OCI-LY1 (cell line): ENCODE measurements around the gene ENTR1.

Experiments
- H2AFZ ChIP-seq: fragments of 200-600 bp; sonication (generic), shearing (Covaris generic); 2 replicates; pipeline ENCODE4 v1.6.0; 2014; ENCODE audit warnings: antibody characterized with exemption, mild to moderate bottlenecking, low read length
- H3F3A ChIP-seq: fragments of 200-600 bp; sonication (generic), shearing (Covaris generic); 2 replicates; pipeline ENCODE4 v1.6.0; 2014; ENCODE audit warnings: mild to moderate bottlenecking, antibody characterized with exemption, low read length, moderate library complexity; ENCODE audit not compliant: insufficient read depth
- H3K27ac ChIP-seq: fragments of 200-600 bp; sonication (generic); 2 replicates; pipeline ENCODE4 v1.5.1; 2014; ENCODE audit warnings: low read length, mixed run types, mild to moderate bottlenecking, low read depth; ENCODE audit not compliant: poor library complexity, severe bottlenecking
- H3K27me3 ChIP-seq: fragments of 200-600 bp; sonication (generic); 2 replicates; pipeline ENCODE4 v1.6.0; 2014; ENCODE audit warnings: antibody characterized with exemption, mild to moderate bottlenecking, low read length, moderate library complexity; ENCODE audit not compliant: insufficient read depth
- H3K36me3 ChIP-seq: fragments of 200-600 bp; sonication (generic); 2 replicates; pipeline ENCODE4 v1.6.1; 2014; ENCODE audit warnings: mild to moderate bottlenecking, antibody characterized with exemption, low read length, moderate library complexity, mixed read lengths; ENCODE audit not compliant: insufficient read depth
- H3K4me1 ChIP-seq: fragments of 200-600 bp; sonication (generic); 2 replicates; pipeline ENCODE4 v1.5.1; 2014; ENCODE audit warnings: mild to moderate bottlenecking, low read length, moderate library complexity; ENCODE audit not compliant: insufficient read depth, severe bottlenecking
- H3K4me2 ChIP-seq: fragments of 200-600 bp; sonication (generic), shearing (Covaris generic); 2 replicates; pipeline ENCODE4 v1.6.1; 2014; ENCODE audit warnings: low read length
- H3K4me3 ChIP-seq: fragments of 200-600 bp; sonication (generic); 2 replicates; pipeline ENCODE4 v1.5.1; 2014; ENCODE audit warnings: low read length, low read depth, mild to moderate bottlenecking, mixed read lengths; ENCODE audit not compliant: poor library complexity, severe bottlenecking
- H3K79me2 ChIP-seq: fragments of 200-600 bp; shearing (Covaris generic); 2 replicates; pipeline ENCODE4 v1.6.1; 2016; ENCODE audit warnings: mixed run types, low read length, mixed read lengths; ENCODE audit not compliant: insufficient read depth
- H3K9ac ChIP-seq: fragments of 200-600 bp; sonication (generic), shearing (Covaris generic); 2 replicates; pipeline ENCODE4 v1.6.1; 2014; ENCODE audit warnings: mild to moderate bottlenecking, low read length, mixed read lengths
- H3K9me2 ChIP-seq: fragments of 200-600 bp; sonication (generic), shearing (Covaris generic); 2 replicates; pipeline ENCODE4 v1.6.1; 2014; ENCODE audit warnings: low read depth, mild to moderate bottlenecking, low read length, mixed read lengths
- H3K9me3 ChIP-seq: fragments of 200-600 bp; shearing (Covaris generic); 2 replicates; pipeline ENCODE4 v1.6.1; 2014; ENCODE audit warnings: low read length, mixed read lengths
- H4K20me1 ChIP-seq: fragments of 200-600 bp; sonication (generic), shearing (Covaris generic); 2 replicates; pipeline ENCODE4 v1.6.0; 2016; ENCODE audit warnings: mild to moderate bottlenecking, low read length; ENCODE audit not compliant: insufficient read depth
- EZH2 ChIP-seq: fragments of 200-600 bp; sonication (generic), shearing (Covaris generic); IDR thresholded peaks from 2 replicates; pipeline ENCODE4 v1.8.0; 2017; ENCODE audit warnings: borderline replicate concordance, mixed run types, mild to moderate bottlenecking, antibody characterized with exemption, low read length, moderate library complexity, mixed read lengths
- TF ChIP-seq, protein P1 (sequence below): fragments of 200-600 bp; sonication (generic), shearing (Covaris generic); IDR thresholded peaks from 2 replicates; pipeline ENCODE4 v1.5.1; 2017; ENCODE audit warnings: mild to moderate bottlenecking, antibody characterized with exemption, low read length, moderate library complexity, mixed read lengths

ENTR1 gene

GRCh38 chr9:136447173-136447778 lies 36.9 kb upstream of the ENTR1 start:
- H3K36me3 ChIP-seq = peaks cover 87% of the 10 kb centered on the region
- no peak overlapping the region for H3K9ac ChIP-seq
- no peaks in the 10 kb centered on the region for H3K4me1 ChIP-seq
- no peaks in the 10 kb centered on the region for H3K79me2 ChIP-seq
- H3K4me3 ChIP-seq = no peak overlapping the region
- no peaks in the 10 kb centered on the region for H3K9me2 ChIP-seq
- H3K27ac ChIP-seq = no peak overlapping the region
- no peaks in the 10 kb centered on the region for H3F3A ChIP-seq
- no peak for TF ChIP-seq EZH2
- TF ChIP-seq, protein P1, sequence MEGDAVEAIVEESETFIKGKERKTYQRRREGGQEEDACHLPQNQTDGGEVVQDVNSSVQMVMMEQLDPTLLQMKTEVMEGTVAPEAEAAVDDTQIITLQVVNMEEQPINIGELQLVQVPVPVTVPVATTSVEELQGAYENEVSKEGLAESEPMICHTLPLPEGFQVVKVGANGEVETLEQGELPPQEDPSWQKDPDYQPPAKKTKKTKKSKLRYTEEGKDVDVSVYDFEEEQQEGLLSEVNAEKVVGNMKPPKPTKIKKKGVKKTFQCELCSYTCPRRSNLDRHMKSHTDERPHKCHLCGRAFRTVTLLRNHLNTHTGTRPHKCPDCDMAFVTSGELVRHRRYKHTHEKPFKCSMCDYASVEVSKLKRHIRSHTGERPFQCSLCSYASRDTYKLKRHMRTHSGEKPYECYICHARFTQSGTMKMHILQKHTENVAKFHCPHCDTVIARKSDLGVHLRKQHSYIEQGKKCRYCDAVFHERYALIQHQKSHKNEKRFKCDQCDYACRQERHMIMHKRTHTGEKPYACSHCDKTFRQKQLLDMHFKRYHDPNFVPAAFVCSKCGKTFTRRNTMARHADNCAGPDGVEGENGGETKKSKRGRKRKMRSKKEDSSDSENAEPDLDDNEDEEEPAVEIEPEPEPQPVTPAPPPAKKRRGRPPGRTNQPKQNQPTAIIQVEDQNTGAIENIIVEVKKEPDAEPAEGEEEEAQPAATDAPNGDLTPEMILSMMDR = no peak
- H3K4me2 ChIP-seq = no peak overlapping the region
- no peaks in the 10 kb centered on the region for H3K9me3 ChIP-seq
- no peak overlapping the region for H2AFZ ChIP-seq
- H3K27me3 ChIP-seq = no peaks in the 10 kb centered on the region
- H4K20me1 ChIP-seq = no peaks in the 10 kb centered on the region

DNA sequence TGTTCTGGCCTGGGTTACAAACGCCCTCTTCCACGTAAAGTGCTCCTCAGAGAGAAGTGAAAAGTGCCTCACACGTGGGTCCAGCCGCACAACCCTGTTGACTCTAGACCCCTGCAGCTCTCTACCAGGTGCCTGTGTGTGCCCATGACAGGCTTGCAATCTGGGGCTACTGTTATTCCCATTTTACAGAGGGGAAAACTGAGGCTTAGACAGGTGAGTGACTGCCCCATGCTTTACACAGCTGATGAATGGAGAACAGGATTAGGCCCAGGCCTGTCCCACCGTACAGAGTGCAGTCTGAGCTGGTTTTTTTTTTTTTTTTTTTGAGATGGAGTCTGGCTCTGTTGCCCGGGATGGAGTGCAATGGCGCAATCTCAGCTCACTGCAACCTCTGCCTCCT lies 35.4 kb upstream of the ENTR1 start:
- no peaks in the 10 kb centered on the region for H3K9me3 ChIP-seq
- H3K36me3 ChIP-seq = peaks cover 89% of the 10 kb centered on the region
- no peaks in the 10 kb centered on the region for H3K9me2 ChIP-seq
- H3K27me3 ChIP-seq = no peaks in the 10 kb centered on the region
- H3F3A ChIP-seq = no peaks in the 10 kb centered on the region
- no peak overlapping the region for H3K4me3 ChIP-seq
- H3K9ac ChIP-seq = no peak overlapping the region
- H3K79me2 ChIP-seq = no peaks in the 10 kb centered on the region
- no peaks in the 10 kb centered on the region for H3K4me1 ChIP-seq
- no peak overlapping the region for H3K27ac ChIP-seq
- H2AFZ ChIP-seq = no peak overlapping the region
- no peaks in the 10 kb centered on the region for H4K20me1 ChIP-seq
- TF ChIP-seq, protein P1 = no peak
- TF ChIP-seq EZH2 = no peak
- no peak overlapping the region for H3K4me2 ChIP-seq

GRCh38 chr9:136444102-136444501 lies 33.7 kb upstream of the ENTR1 start:
- no peaks in the 10 kb centered on the region for H3K9me2 ChIP-seq
- H3K4me3 ChIP-seq = no peak overlapping the region
- H3K4me2 ChIP-seq = no peak overlapping the region
- H4K20me1 ChIP-seq = no peaks in the 10 kb centered on the region
- no peak overlapping the region for H3K27ac ChIP-seq
- H2AFZ ChIP-seq = no peak overlapping the region
- H3K79me2 ChIP-seq = no peaks in the 10 kb centered on the region
- no peak overlapping the region for H3K9ac ChIP-seq
- H3K4me1 ChIP-seq = peaks cover 5% of the 10 kb centered on the region
- no peaks in the 10 kb centered on the region for H3F3A ChIP-seq
- H3K36me3 ChIP-seq = peaks cover 76% of the 10 kb centered on the region
- TF ChIP-seq, protein P1 = no peak
- no peak for TF ChIP-seq EZH2
- no peaks in the 10 kb centered on the region for H3K27me3 ChIP-seq
- H3K9me3 ChIP-seq = no peaks in the 10 kb centered on the region
